A204.1 (cell line): ENCODE results near the gene TOM1L2.

ENCODE experiments used
- FAIRE-seq: peaks from 2 replicates; lab custom pipeline; 2012; peaks lifted over from hg19 to GRCh38; lab: Jason Lieb, UNC

Gene TOM1L2

DNA sequence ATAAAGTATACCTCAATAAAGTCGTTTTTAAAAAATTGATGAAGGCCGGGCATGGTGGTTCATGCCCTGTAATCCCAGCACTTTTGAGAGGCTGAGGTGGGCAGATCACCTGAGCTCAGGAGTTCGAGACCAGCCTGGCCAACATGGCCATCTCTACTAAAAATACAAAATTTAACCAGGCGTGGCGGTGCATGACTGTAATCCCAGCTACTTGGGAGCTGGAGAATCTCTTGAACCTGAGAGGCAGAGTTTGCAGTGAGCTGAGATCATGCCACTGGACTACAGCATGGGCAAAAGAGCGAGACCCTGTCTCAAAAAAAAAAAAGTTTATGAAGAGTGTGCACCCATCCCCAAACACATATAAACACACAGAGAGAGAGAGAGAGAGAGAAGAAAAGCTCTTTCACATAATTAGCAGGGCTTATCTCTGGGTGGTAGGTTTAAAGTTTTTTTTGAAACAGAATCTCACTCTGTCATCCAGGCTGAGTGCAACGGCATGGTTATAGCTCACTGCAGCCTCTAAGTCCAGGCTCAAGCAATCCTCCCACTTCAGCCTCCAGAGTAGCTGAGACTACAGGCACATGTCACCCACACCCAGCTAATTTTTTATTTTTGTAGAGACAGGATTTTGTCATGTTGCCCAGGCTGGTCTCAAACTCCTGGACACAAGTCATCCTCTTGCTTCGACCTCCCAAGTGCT, 138.4 kb downstream of the TOM1L2 start:
- FAIRE-seq, result no peak

DNA sequence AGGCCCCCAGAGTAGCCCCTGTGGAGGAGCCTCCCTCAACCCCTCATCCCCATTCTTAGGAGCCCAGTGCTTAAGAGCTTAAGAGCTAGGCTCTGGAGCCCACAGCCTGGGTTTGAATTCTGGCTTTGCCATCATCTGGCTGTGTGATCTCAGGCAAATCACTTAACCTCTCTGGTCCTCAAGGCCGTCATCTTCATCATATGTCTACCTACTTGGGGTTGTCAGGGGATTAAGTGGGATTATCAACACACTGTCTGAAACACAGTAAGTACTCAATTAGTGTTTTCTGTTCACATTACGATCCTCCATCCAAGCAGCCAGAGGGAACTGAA, 140.2 kb downstream of the TOM1L2 start:
- FAIRE-seq, result no peak

DNA sequence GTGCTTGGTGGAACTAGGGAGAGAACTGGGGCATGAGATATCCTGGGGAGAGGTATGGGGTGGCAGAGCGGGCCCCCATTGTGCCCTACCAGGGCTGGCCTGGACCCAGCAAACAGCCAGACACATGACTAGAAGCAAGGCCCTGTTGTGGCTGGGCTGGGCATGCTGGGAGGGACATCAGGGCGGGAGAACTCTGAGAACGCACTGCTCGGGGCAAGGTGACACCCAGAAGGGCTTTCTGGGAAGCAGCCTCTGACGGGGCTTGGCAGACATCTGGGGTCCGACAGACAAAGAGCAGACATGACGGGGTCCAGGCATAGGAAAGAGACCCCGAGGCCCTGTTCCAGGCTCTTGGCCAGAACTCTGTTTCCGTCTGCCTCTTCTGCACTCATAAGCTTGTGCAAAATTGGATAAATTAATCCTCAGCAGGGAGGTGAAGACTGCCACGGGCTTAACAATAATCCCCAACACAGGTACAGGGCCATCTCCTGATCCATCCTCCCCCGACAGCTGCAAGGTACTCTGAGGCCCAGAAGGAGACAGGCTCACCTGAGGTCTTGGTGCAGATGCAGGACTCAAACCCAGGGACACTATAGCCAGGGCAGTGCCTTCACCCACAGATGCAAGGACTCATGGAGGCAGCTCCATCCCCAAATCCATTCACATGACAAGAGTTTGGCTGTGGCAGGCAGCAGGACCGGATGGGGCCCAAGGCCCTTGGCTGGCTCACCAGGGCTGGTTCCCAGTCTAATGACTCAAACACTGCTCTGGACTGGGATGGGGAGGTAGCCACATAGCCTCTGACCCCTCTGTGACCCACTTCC, 140.8 kb downstream of the TOM1L2 start:
- FAIRE-seq, result no peak

DNA sequence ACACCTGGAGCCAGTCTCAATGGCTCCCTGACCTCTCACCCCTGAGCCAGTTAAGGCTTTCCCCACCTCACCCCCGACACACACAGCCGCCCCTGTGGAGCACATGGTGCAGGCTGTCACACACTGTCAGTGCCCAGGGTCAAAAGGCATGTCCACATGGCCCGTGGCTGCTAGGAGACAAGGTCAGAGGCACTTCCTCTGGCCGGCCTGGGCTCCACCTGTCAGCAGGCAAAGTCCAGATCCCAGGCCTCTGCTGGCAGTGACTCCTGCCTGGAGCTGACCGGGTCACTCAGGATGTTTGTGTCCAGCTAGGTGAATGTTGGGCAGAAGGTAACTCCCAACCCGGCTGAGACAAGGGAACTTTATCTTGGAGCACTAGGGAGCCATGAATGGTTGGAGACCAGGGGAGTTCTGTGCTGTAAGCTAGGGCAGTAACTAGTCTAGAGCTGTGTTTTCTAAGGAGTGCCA, 141.4 kb downstream of the TOM1L2 start:
- FAIRE-seq, result no peak

DNA sequence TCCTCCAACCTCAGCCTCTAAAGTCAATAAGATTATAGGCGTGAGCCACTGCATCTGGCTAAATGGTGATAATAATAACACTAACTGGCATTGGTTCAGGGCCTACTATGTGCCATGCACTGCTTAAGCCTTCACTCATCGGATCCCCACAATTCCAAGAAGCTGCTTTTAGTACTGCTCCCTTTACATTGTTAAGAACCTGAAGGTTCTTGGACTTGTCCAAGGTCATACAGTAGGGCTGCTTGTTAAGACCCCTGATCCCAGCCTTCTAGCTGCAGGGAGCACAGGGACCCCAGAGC, 142.0 kb downstream of the TOM1L2 start:
- no peak for FAIRE-seq

DNA sequence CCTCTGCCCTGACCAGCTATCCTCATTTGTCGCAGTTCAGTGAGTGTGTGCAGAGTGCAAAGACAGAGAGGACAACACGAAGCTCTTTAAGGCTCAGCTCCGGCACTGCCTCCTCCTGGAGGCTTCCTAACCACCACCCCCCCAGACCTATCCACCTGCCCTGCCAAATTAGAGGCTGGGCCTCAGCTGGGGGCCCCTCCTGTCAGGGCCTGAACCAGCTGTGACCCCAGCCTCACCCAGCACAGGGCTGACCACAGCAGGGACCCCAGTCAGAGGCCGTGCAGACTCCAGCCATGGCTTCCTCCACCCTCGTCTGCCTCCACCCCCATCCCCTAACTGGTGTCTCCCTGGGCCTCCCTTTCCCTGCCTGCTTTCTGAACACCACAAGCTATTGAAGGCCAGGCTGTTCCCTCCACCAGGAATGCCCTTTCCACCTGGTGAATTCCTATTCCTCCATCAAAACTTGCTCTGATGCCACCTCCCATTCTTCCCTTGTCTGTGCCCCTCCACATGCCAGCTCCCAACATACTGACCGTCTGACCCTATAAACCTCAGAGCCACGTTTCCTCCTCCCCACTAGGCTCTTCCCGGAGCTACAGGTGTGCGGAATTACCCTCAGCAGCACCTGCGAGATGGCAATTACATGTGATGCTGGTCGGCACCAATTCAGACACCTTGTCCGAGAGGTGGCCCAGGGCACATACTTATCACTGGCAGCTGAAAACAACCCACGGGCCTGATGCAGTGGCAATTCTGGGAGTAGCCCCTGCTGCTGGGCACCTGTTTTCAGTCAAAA, 144.2 kb downstream of the TOM1L2 start:
- FAIRE-seq, result no peak

DNA sequence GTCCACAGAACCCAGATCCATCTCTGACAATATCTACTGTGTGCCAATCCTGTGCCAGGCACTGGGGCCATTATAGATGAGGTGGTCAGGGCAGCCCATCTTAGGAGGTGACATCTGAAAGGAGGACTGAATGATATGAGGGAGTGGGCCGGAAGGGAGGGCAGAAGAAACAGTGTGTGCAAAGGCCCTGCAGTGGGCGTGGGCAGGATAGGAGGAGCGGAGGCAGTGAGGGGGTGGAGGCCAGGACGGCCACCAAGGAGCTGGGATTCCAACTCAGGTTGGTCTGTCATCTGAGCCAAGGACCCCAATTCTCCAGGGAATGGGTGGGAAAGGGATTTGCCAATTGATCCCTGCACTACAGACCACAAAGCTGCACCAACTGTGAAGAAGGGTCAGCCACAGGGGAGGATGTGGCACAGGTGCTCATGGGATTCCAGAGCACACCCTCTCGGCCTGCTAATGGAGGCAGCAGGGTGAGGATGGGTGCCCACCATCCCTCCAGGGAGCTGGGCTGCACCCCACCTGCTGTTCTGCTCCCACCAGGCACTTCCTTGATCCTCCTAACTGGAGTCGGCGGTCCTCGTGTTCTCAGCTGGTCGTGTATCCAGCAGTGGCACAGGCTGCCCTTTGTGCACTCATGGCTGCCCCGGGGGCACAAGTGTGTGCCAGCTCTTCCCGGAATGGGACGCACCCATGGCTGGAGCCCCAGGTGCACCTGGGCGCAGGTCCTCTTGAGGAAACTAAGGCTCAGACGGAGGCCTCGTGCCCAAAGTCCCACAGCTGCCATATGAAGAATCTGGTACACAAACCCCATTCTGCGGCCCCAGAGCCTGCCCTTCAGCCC, 145.0 kb downstream of the TOM1L2 start:
- FAIRE-seq, result no peak

DNA sequence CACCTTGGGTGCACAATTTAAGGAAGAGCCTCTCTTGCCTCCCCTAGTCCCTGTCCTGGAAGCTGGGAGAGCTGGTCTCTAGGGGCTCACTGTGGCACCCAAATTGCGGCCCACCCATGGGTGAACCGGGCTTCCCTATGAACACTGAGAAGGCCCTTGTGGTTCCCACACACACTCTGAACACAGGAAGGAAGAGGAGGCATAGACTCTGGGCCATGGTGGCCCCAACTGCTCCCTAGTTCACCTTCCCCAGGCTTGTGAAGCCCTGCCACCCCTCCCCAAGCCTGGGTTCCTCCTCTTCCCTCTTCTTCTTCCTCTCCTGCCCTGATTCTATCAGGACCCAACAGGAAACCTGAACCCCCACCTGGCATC, 145.9 kb downstream of the TOM1L2 start:
- FAIRE-seq, result no peak

DNA sequence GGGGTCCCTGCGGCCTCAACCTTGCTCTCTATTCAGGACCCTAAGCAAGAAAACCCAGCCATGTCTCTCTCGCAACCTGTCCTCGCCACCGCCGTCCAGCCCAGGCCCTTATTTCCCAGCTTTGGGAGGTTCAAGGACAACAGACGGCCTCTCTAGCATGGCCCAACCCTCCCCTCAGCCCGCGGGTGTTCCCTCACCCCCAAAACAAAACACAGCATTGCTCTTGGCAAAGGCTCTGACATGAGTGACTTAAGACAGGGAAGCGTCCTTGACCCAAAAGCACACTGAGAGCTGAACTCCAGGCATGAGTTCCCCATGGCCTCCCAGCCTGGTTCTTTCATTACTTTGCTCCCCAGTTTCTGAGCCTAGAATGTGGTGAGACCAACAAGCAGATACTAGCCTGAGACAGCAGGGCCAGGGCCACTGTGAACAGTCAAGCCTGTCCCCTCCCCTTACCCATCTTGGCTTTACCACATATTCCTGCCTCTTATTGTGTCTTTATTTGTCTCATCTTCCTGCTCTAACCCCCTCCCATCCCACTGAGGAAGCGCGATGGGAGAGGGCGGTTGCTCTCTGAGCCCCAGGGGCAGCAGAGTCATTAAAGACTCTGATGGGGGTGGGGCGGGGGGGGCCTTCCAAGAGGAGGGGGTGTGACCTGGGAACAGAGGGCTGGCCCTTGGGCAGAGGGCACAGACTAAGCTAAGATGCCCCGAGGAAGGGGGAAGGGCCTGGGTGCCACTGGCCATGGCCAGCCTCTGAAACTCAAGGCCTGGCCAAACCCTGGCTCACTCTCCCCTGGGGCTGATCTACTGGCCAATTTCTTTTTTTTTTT, 147.2 kb downstream of the TOM1L2 start:
- no peak for FAIRE-seq

DNA sequence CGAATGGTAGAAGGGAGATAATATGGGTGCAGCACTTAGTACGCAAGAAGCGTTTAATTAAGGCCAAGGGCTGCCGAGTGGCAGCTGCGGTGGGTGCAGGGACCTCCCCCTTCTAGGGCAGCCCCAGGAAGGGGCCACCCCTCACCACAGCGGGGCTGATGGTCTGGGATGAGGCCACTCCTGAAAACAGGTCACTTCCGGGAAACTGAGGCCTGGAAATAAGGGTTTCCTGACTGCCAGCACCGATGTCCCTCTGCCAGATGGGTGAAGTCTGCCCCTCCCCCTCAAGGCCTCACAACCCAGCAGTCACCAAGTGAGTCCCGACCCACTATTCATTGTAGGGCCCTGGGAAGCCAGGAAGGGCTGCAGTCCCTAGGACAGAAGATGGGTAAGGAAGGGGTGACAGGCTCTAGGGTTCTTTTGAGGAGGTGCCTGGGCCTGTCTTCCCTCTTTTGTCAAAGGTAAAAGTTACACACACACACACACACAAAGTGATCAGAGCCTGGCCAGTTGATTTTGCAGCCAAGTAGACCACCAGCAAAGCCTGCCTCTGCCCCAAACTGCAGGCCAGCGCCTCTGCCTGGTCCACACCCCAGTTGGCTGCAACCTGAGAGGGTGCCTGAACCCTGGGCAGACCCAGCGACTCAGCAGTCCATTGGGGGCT, 147.9 kb downstream of the TOM1L2 start:
- FAIRE-seq, result no peak

DNA sequence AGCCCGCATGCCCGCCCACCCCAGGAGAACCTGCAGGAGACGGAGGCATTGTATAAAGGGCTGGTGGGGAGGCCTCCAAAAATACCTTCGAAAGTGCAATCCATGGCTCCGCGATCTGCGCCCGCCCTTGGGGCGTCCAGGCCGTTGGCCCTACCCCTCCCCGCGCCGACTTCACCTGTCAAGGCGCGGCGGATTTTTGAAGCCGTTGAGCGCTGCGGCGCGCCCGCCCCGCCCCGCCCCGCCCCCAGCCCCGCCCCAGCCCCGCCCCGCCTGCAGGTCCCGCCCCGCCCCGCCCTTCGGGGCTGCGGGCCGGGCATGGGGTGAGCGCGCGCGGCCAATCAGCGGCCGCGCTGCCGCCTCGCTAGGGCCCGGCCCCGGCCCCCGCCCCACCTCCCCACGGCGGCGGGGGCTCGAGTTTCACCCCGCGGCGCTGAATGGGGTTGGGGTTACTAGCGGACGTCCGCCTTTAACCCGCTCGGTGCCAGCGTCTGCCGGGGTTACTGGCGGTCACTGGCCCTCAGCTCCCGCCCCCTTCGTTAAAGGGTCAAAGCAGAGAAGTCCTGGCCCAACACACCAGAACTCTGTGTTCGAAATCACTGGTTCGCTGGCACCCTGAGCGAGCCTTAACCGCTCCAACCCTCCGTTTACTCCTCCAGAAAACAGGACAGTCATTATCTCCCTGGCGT, 148.6 kb downstream of the TOM1L2 start:
- no peak for FAIRE-seq

DNA sequence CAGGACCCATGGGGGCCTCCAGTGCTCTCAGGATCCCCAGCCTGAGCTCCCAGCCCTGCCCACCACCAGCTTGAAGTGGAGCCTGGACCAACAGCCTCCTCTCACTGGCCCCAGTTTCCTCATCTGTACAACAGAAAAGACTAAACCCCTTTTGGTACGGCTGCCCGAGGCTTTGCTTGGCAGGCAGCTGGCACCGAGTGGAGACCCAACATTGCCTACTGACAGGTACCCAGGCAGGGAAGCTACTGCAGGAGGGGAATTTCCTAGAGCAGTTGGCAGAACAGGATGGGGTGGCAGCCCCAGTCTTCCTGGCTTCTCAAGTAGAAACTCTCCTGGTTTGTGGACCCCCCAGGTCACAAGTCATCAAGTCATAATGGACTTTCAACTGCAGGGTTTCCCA, 149.6 kb downstream of the TOM1L2 start:
- FAIRE-seq, result no peak

DNA sequence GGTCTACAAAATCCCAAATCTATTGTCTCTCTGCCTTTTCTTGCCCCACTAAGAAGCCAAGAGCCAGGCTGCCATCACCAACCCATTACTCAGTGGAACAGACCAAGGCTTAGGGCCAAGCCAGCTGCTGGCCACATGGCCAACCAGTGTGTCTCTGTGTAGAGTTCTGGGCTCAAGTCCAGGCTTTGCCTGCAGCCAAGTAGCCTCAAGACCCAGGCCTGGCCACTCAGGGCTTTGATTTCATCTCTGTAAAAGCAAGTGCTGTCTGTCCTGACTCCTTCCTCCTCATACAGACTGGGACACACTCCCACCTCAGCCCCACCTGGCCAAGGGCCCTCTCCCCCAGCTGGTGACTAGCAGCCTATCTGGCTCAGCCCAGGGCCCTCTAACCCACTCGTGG, 150.0 kb downstream of the TOM1L2 start:
- FAIRE-seq, result no peak

DNA sequence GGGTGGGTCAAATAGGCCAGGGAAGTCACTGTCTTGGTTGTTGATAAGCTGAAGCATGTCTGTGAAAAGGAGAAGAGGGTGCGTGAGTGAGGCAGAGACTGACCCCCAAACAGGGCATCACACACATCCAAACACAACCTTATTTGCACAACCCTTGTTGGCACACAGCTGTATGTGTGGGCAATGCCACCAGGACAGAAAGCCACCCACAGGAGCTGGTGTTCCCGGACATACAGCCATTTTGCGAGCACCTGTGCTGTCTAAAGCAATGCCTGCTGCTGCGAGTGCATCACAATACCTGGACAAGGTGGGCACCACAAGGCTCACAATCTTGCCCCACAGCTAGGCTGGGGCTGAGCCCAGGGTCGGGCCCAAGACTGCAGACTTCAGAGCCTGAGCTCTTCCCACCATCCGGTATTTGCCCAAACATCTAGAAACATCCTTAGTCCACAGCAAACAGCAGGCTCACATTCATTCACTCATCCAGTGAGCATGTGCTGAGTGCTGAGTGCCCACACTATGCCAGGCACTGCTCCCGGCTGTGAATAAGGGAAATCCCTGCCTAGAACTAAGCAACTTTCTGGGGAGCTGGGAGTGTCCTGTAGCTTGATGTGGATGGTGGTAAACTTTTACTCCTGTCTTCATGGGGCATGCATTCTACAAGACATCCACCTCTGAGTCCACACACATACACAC, 151.6 kb downstream of the TOM1L2 start:
- FAIRE-seq, result no peak

DNA sequence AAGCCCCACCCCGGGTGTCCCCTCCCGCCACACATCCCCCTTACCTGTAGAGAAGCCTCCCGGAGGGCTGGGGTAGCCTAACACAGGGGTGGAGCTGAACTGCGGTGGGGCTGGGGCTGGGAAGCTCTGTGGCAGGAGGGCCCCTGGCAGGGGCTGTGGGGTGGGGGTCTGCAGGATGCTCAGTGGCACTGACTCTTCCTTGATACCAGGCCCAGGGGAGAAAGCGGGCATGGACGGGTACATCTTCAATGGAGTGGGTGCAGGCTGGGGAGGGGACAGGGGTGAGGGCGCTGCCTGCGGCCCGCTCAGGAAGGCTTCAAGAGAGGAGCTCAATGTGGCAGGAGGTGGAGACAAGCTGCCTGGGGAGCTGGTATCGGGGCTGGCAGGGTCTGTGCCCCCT, 152.2 kb downstream of the TOM1L2 start:
- no peak for FAIRE-seq

DNA sequence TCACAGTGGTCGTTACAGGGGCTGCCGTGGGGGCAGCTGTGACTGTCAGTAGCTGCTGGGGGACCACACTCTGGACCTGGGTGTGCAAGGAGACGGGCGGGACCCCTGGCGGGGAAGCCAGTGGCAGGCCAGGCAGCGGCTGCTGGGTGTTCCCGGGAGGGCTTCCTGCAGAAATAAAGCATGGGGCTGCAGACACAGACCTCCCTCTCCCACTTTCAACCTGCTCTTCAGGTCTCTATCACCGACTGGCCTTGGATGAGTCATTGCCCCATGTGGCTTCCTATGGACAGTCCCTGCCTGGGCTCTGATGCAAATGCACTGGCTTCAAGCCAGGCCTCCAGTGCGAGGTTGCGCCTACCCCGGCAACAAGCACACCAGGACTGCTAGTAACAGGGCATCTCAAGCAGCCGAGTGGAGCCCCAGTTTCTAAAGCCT, 152.6 kb downstream of the TOM1L2 start:
- no peak for FAIRE-seq

DNA sequence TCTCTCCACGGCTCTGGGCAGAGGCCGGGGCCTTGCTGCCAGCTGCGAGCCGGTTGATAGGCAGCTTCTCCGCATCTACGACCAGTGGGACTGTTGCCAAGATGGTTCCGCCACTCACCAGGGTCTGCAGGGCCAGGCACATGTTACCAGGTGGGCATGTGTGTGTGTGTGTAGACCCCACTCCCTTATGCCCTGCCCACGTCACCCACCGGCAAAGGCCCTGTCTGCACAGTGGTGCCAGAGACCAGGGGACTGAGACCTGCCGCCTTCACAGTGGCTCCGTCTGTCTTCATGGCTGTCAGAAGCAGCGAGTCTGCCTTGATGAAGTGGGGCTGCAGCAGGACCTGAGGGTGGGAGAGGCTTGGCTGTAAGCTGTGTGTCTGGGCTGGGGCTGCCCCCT, 153.1 kb downstream of the TOM1L2 start:
- no peak for FAIRE-seq

DNA sequence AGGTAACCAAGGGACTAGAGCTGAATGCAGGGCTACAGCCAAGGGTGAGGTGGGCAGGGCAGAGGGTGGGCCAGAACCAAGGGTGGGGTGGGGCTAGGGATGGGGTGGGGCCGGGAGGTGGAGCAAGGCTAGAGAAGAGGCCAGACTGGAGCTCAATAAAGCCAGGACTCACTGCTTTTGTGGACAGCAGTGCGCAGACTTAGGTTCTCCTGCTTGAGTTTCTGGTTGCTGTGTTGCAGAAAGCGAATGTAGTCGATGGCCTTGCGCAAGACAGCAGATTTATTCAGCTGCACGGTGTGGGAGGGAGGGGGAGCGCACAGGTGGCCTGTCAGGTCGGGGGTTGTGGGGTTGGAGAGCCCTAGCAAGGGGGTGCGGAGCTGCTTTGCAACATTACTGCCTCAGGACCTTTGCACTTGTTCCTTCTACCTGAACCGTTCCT, 154.1 kb downstream of the TOM1L2 start:
- no peak for FAIRE-seq

DNA sequence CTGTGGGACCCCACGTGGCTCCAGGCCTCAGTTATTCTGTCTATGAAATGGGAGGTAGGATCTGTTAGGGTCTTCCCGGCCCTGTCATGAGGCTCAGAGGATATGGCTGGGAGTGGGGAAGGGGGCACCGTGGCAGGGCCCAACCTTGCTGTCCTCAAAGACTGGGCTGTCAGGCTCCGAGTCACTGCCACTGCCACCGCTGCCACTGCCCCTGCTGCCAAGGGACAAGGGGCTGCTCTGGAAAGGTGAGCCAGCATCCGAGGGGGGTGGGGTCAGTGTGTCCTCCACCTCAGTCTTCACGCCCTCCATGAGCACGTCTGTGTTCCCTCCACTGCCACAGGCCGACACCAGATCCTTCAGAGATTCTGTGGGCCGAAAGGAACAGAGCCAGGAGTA, 154.7 kb downstream of the TOM1L2 start:
- FAIRE-seq, result no peak
